Measurements from ENCODE around the gene IPO4. TPM values are rescaled to one million over a fixed set of nuclear protein-coding genes. Genes with fewer than 3 reads are reported as not detected.

IPO4 gene
- total and polyA plus RNA-seq, 2 of the 8 experiments (the other 6 are each of a cell fraction or from before 2014, with no cell fraction given) = 55.5 to 108 TPM

- H4K8ac ChIP-seq (ENCODE audit: extremely low read depth, insufficient read depth, low read length) = no peak within 1 kb of the TSS; the same call in 1 of the 2 replicates
- no peaks in the 10 kb centered on the region for H3K27me3 ChIP-seq (replicated peaks in 1 of 4; ENCODE audit: control insufficient read depth in 3 of 4, extremely low read depth in 1 of 4, insufficient read depth in 3 of 4, low read length in 3 of 4)
- H3K4me2 ChIP-seq (ENCODE audit: insufficient read depth in 1 of 2, low read depth in 2 of 2, low read length in 2 of 2) = peak within 1 kb of the TSS; percentile 83 to 96
- peaks cover 10% of the 10 kb centered on the region for H3K23me2 ChIP-seq (ENCODE audit: low read depth, low read length)
- H2BK5ac ChIP-seq (ENCODE audit: low read depth, low read length) = peak within 1 kb of the TSS; percentile 94
- 0 out of 2 replicates have a peak within 1 kb of the TSS, but pooled peaks have one; percentile 46 for H2BK12ac ChIP-seq (ENCODE audit: low read depth, low read length)
- H4K20me1 ChIP-seq (replicated peaks in 1 of 2; ENCODE audit: control insufficient read depth in 1 of 2, insufficient read depth in 2 of 2, low read length in 2 of 2) = peaks cover 0 to 18% of the 10 kb centered on the region in 2 experiments
- peak within 1 kb of the TSS; percentile 53; the same call in 1 of the 2 replicates for H3K18ac ChIP-seq (ENCODE audit: extremely low read depth, low read length)
- no peak within 1 kb of the TSS for H3K4ac ChIP-seq (replicated peaks; ENCODE audit: insufficient read length, low read depth, low read length)
- H3K79me1 ChIP-seq (ENCODE audit: low read depth, low read length) = peaks cover 11% of the 10 kb centered on the region; the same call in 1 of the 2 replicates
- DNase-seq (ENCODE audit: low read depth in 1 of 2, low spot score in 2 of 2) (peak in 1 of 2 experiments; percentile 93), FAIRE-seq (no peak)
- ChIA-PET CTCF (ENCODE audit: partially characterized antibody) (interaction anchor here (0.6 to 3.7 kb wide), 8 partner anchors 9 to 89 kb away, joined by 3 to 24 read pairs (median 5); partner anchors contain the start of genes DCAF11, IRF9 and PSME1), POLR2A (ENCODE audit: partially characterized antibody) (interaction anchor here (0.6 to 9.6 kb wide), 21 partner anchors 9 to 1178 kb away, joined by 3 to 86 read pairs (median 5); partner anchors contain the start of genes CHMP4A, DCAF11, DHRS1 and IPO4)
- peak within 1 kb of the TSS; percentile 92 to 98 (median 96) for H3K4me3 ChIP-seq (ENCODE audit: extremely low read depth in 1 of 4, insufficient read depth in 2 of 4, low read depth in 3 of 4, low read length in 4 of 4)
- WGBS, 2 experiments (ENCODE audit: extremely low coverage in 1 of 2, insufficient coverage in 1 of 2, insufficient read length in 1 of 2, insufficient replicate concordance in 2 of 2, low coverage in 1 of 2, low lambda C conversion rate in 2 of 2, missing lambda C conversion rate in 1 of 2) = 0% methylated on average over 13 of the region's 25 CpGs; no CpG with 5 or more reads in 1 of the 2 experiments
- no peak within 1 kb of the TSS for H3K23ac ChIP-seq (ENCODE audit: insufficient read length)
- no peak within 1 kb of the TSS for H4K91ac ChIP-seq (replicated peaks; ENCODE audit: insufficient read length, low read length)
- H4K5ac ChIP-seq (ENCODE audit: insufficient read length, low read depth, low read length) = peak within 1 kb of the TSS; percentile 2
- peaks cover 0 to 10% (median 8%) of the 10 kb centered on the region in 4 experiments; a peak in 5 of 7 replicates for H3K4me1 ChIP-seq (replicated peaks in 1 of 4; ENCODE audit: control insufficient read depth in 3 of 4, insufficient read depth in 4 of 4, low read length in 3 of 4)
- H2BK15ac ChIP-seq (ENCODE audit: low read length) = no peak within 1 kb of the TSS
- no peak within 1 kb of the TSS for H2BK120ac ChIP-seq (replicated peaks; ENCODE audit: low read depth, low read length)
- no peaks in the 10 kb centered on the region for H3K9me3 ChIP-seq (ENCODE audit: insufficient read depth in 2 of 2, low read depth in 1 of 2, low read length in 1 of 2)
- peaks cover 11 to 30% (median 24%) of the 10 kb centered on the region in 4 experiments for H3K36me3 ChIP-seq (ENCODE audit: control insufficient read depth in 2 of 4, insufficient read depth in 4 of 4, low read length in 3 of 4)
- H2AK5ac ChIP-seq (ENCODE audit: low read depth, low read length) = no peak within 1 kb of the TSS
- peak within 1 kb of the TSS; percentile 66 to 73 (median 70) for H3K9ac ChIP-seq (replicated peaks in 1 of 4; ENCODE audit: extremely low read depth in 1 of 4, low read depth in 3 of 4, low read length in 3 of 4)
- peak within 1 kb of the TSS; percentile 52 for H3K56ac ChIP-seq (replicated peaks; ENCODE audit: insufficient read length, low read depth, low read length)
- H3K14ac ChIP-seq (ENCODE audit: insufficient read length) = no peak within 1 kb of the TSS
- peak within 1 kb of the TSS; percentile 45; the same call in 1 of the 2 replicates for H3K27ac ChIP-seq (ENCODE audit: low read depth, low read length)
- peaks cover 0 to 28% of the 10 kb centered on the region in 2 experiments; a peak in 3 of 4 replicates for H3K79me2 ChIP-seq (ENCODE audit: control insufficient read depth in 1 of 2, insufficient read depth in 2 of 2, low read length in 2 of 2)
- H2BK20ac ChIP-seq (ENCODE audit: low read length) = no peak within 1 kb of the TSS
- H2AFZ ChIP-seq (ENCODE audit: low read length) = peak within 1 kb of the TSS; percentile 83; the same call in 1 of the 2 replicates
- TF ChIP-seq SP2 (IDR thresholded peaks at IDR 0.05; ENCODE audit: low read length) (no peak), TEAD4 (IDR thresholded peaks at IDR 0.05; ENCODE audit: low read depth, low read length) (0 out of 2 replicates have a peak, but pooled peaks have one; percentile 10), TCF12 (IDR thresholded peaks at IDR 0.05; ENCODE audit: low read depth, low read length) (no peak), USF2 (IDR thresholded peaks at IDR 0.05; ENCODE audit: low read length) (no peak), KDM5A (IDR thresholded peaks at IDR 0.05; ENCODE audit: low read length) (no peak), MAFK (IDR thresholded peaks at IDR 0.05; ENCODE audit: low read depth, low read length) (no peak), TAF7 (optimal IDR thresholded peaks at IDR 0.05; ENCODE audit: borderline replicate concordance, low read depth, low read length) (peak; percentile 81), EP300 (IDR thresholded peaks at IDR 0.05; ENCODE audit: borderline replicate concordance in 1 of 2, low read depth in 2 of 2, low read length in 2 of 2) (0 out of 3 replicates have a peak, but pooled peaks of 1 of the 2 experiments have one; percentile 22), SIN3A (conservative IDR thresholded peaks at IDR 0.05 in 1 of 2, IDR thresholded peaks at IDR 0.05 in 1 of 2; ENCODE audit: low read depth in 1 of 2, low read length in 2 of 2) (peak in 1 of 2 experiments; percentile 89; a peak in 2 of 4 replicates), PHF8 (conservative IDR thresholded peaks at IDR 0.05; ENCODE audit: low read depth, low read length) (0 out of 2 replicates have a peak, but pooled peaks have one; percentile 12)
Measured at GRCh38 chr14:24146453-24146977, 42.1 kb downstream of the IPO4 start, which contains the start of gene PSME2. PSME2 (minus strand) TSS chr14:24146610; CDS start chr14:24146581, 29 bp downstream.

Data from H1 (cell line).